ENCODE data around the gene LRIG3. TPM values are rescaled to one million over a fixed set of nuclear protein-coding genes. Genes with fewer than 3 reads are reported as not detected.
A peak's percentile ranks its signal among the peaks of the same experiment; 100 is the strongest.

Gene LRIG3
- total RNA-seq, 1 donor: 85.0 TPM

- Histone ChIP-seq H3K4me2 (ENCODE audit: insufficient read depth, low read length) (no peak overlapping the region), H3K27me3 (ENCODE audit: insufficient read depth, low read length) (no peaks in the 10 kb centered on the region), H3K36me3 (ENCODE audit: insufficient read depth, low read length) (no peaks in the 10 kb centered on the region), H3K27ac (ENCODE audit: low read depth, low read length) (no peak overlapping the region), H3K9me3 (ENCODE audit: low read depth, low read length) (no peaks in the 10 kb centered on the region), H3K4me1 (ENCODE audit: insufficient read depth, low read length) (peaks cover 6% of the 10 kb centered on the region), H4K20me1 (ENCODE audit: insufficient read depth, low read length) (no peaks in the 10 kb centered on the region), H2AFZ (ENCODE audit: low read length) (peak overlapping the region; percentile 43), H3K79me2 (ENCODE audit: insufficient read depth, low read length) (no peaks in the 10 kb centered on the region), H3K4me3 (ENCODE audit: insufficient read depth, low read length) (no peak overlapping the region)
- TF ChIP-seq CTCF (IDR thresholded peaks at IDR 0.05; ENCODE audit: extremely low read depth, low read depth, low read length): no peak
- peak; percentile 41 for DNase-seq (ENCODE audit: insufficient read length, low spot score, missing footprints)
Measured at GRCh38 chr12:58966939-58967338, 46.6 kb upstream of the LRIG3 start.

GRCh38 chr12:58965568-58965967 is 45.3 kb upstream of the LRIG3 start:
- Histone ChIP-seq H3K79me2 (ENCODE audit: insufficient read depth, low read length) (no peaks in the 10 kb centered on the region), H3K4me3 (ENCODE audit: insufficient read depth, low read length) (no peak overlapping the region), H3K9me3 (ENCODE audit: low read depth, low read length) (no peaks in the 10 kb centered on the region), H4K20me1 (ENCODE audit: insufficient read depth, low read length) (no peaks in the 10 kb centered on the region), H3K27ac (ENCODE audit: low read depth, low read length) (no peak overlapping the region), H3K36me3 (ENCODE audit: insufficient read depth, low read length) (no peaks in the 10 kb centered on the region), H3K4me2 (ENCODE audit: insufficient read depth, low read length) (no peak overlapping the region), H2AFZ (ENCODE audit: low read length) (no peak overlapping the region), H3K4me1 (ENCODE audit: insufficient read depth, low read length) (peaks cover 6% of the 10 kb centered on the region), H3K27me3 (ENCODE audit: insufficient read depth, low read length) (no peaks in the 10 kb centered on the region)
- TF ChIP-seq CTCF (IDR thresholded peaks at IDR 0.05; ENCODE audit: extremely low read depth, low read depth, low read length): no peak
- DNase-seq (ENCODE audit: insufficient read length, low spot score, missing footprints): no peak

- Histone ChIP-seq H3K27me3 (ENCODE audit: insufficient read depth, low read length) (no peaks in the 10 kb centered on the region), H3K79me2 (ENCODE audit: insufficient read depth, low read length) (no peaks in the 10 kb centered on the region), H3K4me1 (ENCODE audit: insufficient read depth, low read length) (peaks cover 6% of the 10 kb centered on the region), H3K4me2 (ENCODE audit: insufficient read depth, low read length) (no peak overlapping the region), H4K20me1 (ENCODE audit: insufficient read depth, low read length) (no peaks in the 10 kb centered on the region), H3K27ac (ENCODE audit: low read depth, low read length) (no peak overlapping the region), H3K9me3 (ENCODE audit: low read depth, low read length) (no peaks in the 10 kb centered on the region), H3K36me3 (ENCODE audit: insufficient read depth, low read length) (no peaks in the 10 kb centered on the region), H2AFZ (ENCODE audit: low read length) (no peak overlapping the region), H3K4me3 (ENCODE audit: insufficient read depth, low read length) (no peak overlapping the region)
- TF ChIP-seq CTCF (IDR thresholded peaks at IDR 0.05; ENCODE audit: extremely low read depth, low read depth, low read length): no peak
- DNase-seq (ENCODE audit: insufficient read length, low spot score, missing footprints): no peak
Measured at GRCh38 chr12:58963844-58964243, 43.5 kb upstream of the LRIG3 start.

- H3K27ac ChIP-seq (ENCODE audit: low read depth, low read length): no peak overlapping the region
Measured at GRCh38 chr12:58961906-58962305, 41.6 kb upstream of the LRIG3 start.

More at GRCh38 chr12:58961906-58962305, 41.6 kb upstream of the LRIG3 start:
- Histone ChIP-seq H4K20me1 (ENCODE audit: insufficient read depth, low read length) (no peaks in the 10 kb centered on the region), H3K36me3 (ENCODE audit: insufficient read depth, low read length) (no peaks in the 10 kb centered on the region), H3K9me3 (ENCODE audit: low read depth, low read length) (no peaks in the 10 kb centered on the region), H3K4me1 (ENCODE audit: insufficient read depth, low read length) (peaks cover 4% of the 10 kb centered on the region), H3K4me2 (ENCODE audit: insufficient read depth, low read length) (no peak overlapping the region), H3K4me3 (ENCODE audit: insufficient read depth, low read length) (no peak overlapping the region), H3K79me2 (ENCODE audit: insufficient read depth, low read length) (no peaks in the 10 kb centered on the region), H3K27me3 (ENCODE audit: insufficient read depth, low read length) (no peaks in the 10 kb centered on the region), H2AFZ (ENCODE audit: low read length) (no peak overlapping the region)
- TF ChIP-seq CTCF (IDR thresholded peaks at IDR 0.05; ENCODE audit: extremely low read depth, low read depth, low read length): no peak
- DNase-seq (ENCODE audit: insufficient read length, low spot score, missing footprints): no peak
